ENCODE results near the gene KDM4B.

DNA sequence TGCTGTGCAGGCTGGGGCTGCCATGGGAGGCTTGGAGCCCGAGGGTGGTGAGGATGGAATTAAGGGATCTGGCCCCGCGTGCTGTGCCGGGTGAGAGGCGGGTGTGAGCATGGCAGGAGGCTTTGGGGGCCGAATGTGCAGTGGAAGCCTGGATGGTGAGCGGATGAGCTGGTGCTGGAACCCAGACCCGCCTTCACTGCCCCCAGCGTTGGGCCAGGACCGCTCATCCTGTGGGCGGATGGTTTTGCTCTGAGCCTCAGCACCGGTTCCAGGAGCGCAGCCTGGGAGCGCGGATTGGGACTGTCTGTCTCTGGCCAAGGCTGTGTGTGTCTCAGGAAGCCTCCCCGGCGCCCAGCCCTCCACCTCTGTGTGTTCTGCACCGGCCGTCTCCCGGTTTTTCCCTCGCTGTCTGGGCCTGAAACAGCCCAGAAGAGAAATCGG lies 16.7 kb downstream of the KDM4B start:
- no peak for TF ChIP-seq ATF2 (IDR thresholded peaks at IDR 0.05; ENCODE audit: low read length)
- TF ChIP-seq, protein P1, sequence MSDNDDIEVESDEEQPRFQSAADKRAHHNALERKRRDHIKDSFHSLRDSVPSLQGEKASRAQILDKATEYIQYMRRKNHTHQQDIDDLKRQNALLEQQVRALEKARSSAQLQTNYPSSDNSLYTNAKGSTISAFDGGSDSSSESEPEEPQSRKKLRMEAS (IDR thresholded peaks at IDR 0.05): no peak
- TF ChIP-seq POLR2AphosphoS5 (IDR thresholded peaks at IDR 0.05; ENCODE audit: low read depth, low read length): no peak
- TF ChIP-seq, protein P2, sequence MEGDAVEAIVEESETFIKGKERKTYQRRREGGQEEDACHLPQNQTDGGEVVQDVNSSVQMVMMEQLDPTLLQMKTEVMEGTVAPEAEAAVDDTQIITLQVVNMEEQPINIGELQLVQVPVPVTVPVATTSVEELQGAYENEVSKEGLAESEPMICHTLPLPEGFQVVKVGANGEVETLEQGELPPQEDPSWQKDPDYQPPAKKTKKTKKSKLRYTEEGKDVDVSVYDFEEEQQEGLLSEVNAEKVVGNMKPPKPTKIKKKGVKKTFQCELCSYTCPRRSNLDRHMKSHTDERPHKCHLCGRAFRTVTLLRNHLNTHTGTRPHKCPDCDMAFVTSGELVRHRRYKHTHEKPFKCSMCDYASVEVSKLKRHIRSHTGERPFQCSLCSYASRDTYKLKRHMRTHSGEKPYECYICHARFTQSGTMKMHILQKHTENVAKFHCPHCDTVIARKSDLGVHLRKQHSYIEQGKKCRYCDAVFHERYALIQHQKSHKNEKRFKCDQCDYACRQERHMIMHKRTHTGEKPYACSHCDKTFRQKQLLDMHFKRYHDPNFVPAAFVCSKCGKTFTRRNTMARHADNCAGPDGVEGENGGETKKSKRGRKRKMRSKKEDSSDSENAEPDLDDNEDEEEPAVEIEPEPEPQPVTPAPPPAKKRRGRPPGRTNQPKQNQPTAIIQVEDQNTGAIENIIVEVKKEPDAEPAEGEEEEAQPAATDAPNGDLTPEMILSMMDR (IDR thresholded peaks at IDR 0.05; ENCODE audit: control extremely low read depth in 1 of 3, insufficient read depth in 1 of 3, low read depth in 1 of 3, low read length in 3 of 3): no peak
- TF ChIP-seq ZNF274 (IDR thresholded peaks at IDR 0.05; ENCODE audit: borderline replicate concordance, extremely low read depth, low read length): no peak
- TF ChIP-seq CHD2 (IDR thresholded peaks at IDR 0.05; ENCODE audit: low read length): no peak
- no peak for TF ChIP-seq CHD1 (IDR thresholded peaks at IDR 0.05; ENCODE audit: low read depth, low read length)
- no peak for TF ChIP-seq SP1 (IDR thresholded peaks at IDR 0.05; ENCODE audit: low read depth, low read length)
- TF ChIP-seq KDM5A (IDR thresholded peaks at IDR 0.05; ENCODE audit: low read length): no peak
- TF ChIP-seq, protein P3, sequence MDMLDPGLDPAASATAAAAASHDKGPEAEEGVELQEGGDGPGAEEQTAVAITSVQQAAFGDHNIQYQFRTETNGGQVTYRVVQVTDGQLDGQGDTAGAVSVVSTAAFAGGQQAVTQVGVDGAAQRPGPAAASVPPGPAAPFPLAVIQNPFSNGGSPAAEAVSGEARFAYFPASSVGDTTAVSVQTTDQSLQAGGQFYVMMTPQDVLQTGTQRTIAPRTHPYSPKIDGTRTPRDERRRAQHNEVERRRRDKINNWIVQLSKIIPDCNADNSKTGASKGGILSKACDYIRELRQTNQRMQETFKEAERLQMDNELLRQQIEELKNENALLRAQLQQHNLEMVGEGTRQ (IDR thresholded peaks at IDR 0.05; ENCODE audit: low read length): no peak
- no peak for TF ChIP-seq TEAD4 (IDR thresholded peaks at IDR 0.05; ENCODE audit: low read depth, low read length)
- no peak for TF ChIP-seq POLR2A (IDR thresholded peaks at IDR 0.05; ENCODE audit: control extremely low read depth in 1 of 2, low read depth in 2 of 2, low read length in 2 of 2)
- no peak for TF ChIP-seq SP4 (IDR thresholded peaks at IDR 0.05; ENCODE audit: low read length)
